Esophagus muscularis mucosa (tissue), 4 donors: ENCODE results near the gene BMP2. TPM values are rescaled to one million over a fixed set of nuclear protein-coding genes. Genes with fewer than 3 reads are reported as not detected.

Source experiments
- DNase-seq: peaks from one replicate; pipeline ENCODE4 v3.0.0-alpha.2; 2017; ENCODE audit errors: extremely low spot score
- H3K27ac ChIP-seq, 4 donors: fragments of 200-600 bp; sonication (generic); replicated peaks in 1 of 4; 1 replicate in 3 of 4; 2 replicates in 1 of 4; pipeline ENCODE4 v1.5.1; 2016 to 2019; ENCODE audit warnings: mild to moderate bottlenecking in 1 of 4
- H3K27me3 ChIP-seq, 4 donors: fragments of 200-600 bp; sonication (generic); one replicate each; pipeline versions ENCODE4 v1.5.1 to v1.6.0; 2016 to 2019
- H3K36me3 ChIP-seq, 4 donors: fragments of 200-600 bp; sonication (generic); one replicate each; pipeline ENCODE4 v1.5.1; 2016 to 2019
- H3K4me1 ChIP-seq, 4 donors: fragments of 200-600 bp; sonication (generic); one replicate each; pipeline ENCODE4 v1.5.1; 2016 to 2019
- H3K4me3 ChIP-seq, 4 donors: fragments of 200-600 bp; sonication (generic); 1 replicate in 2 of 4; 2 replicates in 2 of 4; pipeline ENCODE4 v1.5.1; 2016 to 2019; ENCODE audit warnings: mild to moderate bottlenecking in 4 of 4, moderate library complexity in 1 of 4
- H3K9me3 ChIP-seq, 4 donors: fragments of 200-600 bp; sonication (generic); 1 replicate in 3 of 4; 2 replicates in 1 of 4; pipeline ENCODE4 v1.5.1; 2016 to 2019
- CTCF ChIP-seq, 3 experiments: fragments of 200-600 bp in 2 of 3; fragments of 450-650 bp in 1 of 3; sonication (generic) in 2 of 3; IDR thresholded peaks; one replicate each; pipeline ENCODE4 v1.5.1; 2017 to 2019; ENCODE audit warnings: antibody characterized with exemption in 3 of 3, mild to moderate bottlenecking in 2 of 3, moderate library complexity in 1 of 3
- EP300 ChIP-seq: sonication (generic); formaldehyde crosslinking; IDR thresholded peaks from one replicate; pipeline ENCODE4 v1.6.1; 2017; ENCODE audit warnings: antibody characterized with exemption
- POLR2A ChIP-seq: fragments of 450-650 bp; IDR thresholded peaks from one replicate; pipeline ENCODE4 v1.6.1; 2017; ENCODE audit warnings: antibody characterized with exemption, moderate library complexity, mild to moderate bottlenecking, low read depth
- POLR2AphosphoS5 ChIP-seq, 2 donors: sonication (generic); formaldehyde crosslinking; IDR thresholded peaks; one replicate each; pipeline ENCODE4 v1.6.1; 2017; ENCODE audit warnings: antibody characterized with exemption in 2 of 2
- WGBS: methylation state at CpG from one replicate; pipeline ENCODE4 v1.1.5; 2018; 5-methylcytosine and 5-hydroxymethylcytosine counted together
- intact Hi-C: fragments of 100-400 bp; cut with DNase I; formaldehyde crosslinking; loops from one replicate; pipeline ENCODE4 v1.15.1; 2023
- total RNA-seq, 4 donors: library from RNA; depleted of rRNA; stranded (reverse); fragments of >200 nt; gene quantifications; one replicate each; pipeline versions ENCODE4 v1.1.0 to v1.2.1, GENCODE V29; 2016

The BMP2 gene
- total RNA-seq, 4 donors from 2014 or later = 5.8 to 8.6 (median 7.2) TPM

DNA sequence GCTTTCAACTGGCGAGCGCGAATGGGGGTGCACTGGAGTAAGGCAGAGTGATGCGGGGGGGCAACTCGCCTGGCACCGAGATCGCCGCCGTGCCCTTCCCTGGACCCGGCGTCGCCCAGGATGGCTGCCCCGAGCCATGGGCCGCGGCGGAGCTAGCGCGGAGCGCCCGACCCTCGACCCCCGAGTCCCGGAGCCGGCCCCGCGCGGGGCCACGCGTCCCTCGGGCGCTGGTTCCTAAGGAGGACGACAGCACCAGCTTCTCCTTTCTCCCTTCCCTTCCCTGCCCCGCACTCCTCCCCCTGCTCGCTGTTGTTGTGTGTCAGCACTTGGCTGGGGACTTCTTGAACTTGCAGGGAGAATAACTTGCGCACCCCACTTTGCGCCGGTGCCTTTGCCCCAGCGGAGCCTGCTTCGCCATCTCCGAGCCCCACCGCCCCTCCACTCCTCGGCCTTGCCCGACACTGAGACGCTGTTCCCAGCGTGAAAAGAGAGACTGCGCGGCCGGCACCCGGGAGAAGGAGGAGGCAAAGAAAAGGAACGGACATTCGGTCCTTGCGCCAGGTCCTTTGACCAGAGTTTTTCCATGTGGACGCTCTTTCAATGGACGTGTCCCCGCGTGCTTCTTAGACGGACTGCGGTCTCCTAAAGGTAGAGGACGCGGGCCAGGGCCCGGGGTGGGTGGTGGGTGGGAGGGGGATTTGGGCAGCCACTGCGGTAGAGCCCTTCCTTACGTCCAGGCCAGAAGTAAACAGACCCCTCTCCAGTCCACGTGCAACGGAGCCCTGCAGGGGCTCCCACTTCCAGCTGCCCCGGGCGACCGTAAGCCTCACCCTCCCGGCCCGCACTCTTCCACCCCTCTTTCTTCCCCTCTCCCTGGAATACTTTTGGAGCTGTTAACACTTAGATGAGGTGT is 998 bp downstream of the BMP2 start:
- H3K27ac ChIP-seq = peak overlapping the region; percentile 57 to 79 (median 70)
- peak overlapping the region; percentile 66 to 78 (median 76) for H3K4me3 ChIP-seq
- no peak for TF ChIP-seq CTCF (IDR thresholded peaks at IDR 0.05)
- no peak for TF ChIP-seq POLR2A
- TF ChIP-seq EP300 = no peak
- TF ChIP-seq POLR2AphosphoS5 (IDR thresholded peaks at IDR 0.05) = no peak
- peaks cover 0 to 11% (median 8%) of the 10 kb centered on the region in 4 donors for H3K27me3 ChIP-seq
- no peaks in the 10 kb centered on the region for H3K9me3 ChIP-seq
- H3K4me1 ChIP-seq = peaks cover 15 to 39% (median 31%) of the 10 kb centered on the region in 4 donors
- WGBS = 3% methylated on average over 43 of the region's 70 CpGs
- DNase-seq = no peak
- intact Hi-C loops = loop anchor here (5.0 kb wide), 1 partner anchor 1089 kb away; no protein-coding TSS in a partner anchor
- H3K36me3 ChIP-seq = no peaks in the 10 kb centered on the region

DNA sequence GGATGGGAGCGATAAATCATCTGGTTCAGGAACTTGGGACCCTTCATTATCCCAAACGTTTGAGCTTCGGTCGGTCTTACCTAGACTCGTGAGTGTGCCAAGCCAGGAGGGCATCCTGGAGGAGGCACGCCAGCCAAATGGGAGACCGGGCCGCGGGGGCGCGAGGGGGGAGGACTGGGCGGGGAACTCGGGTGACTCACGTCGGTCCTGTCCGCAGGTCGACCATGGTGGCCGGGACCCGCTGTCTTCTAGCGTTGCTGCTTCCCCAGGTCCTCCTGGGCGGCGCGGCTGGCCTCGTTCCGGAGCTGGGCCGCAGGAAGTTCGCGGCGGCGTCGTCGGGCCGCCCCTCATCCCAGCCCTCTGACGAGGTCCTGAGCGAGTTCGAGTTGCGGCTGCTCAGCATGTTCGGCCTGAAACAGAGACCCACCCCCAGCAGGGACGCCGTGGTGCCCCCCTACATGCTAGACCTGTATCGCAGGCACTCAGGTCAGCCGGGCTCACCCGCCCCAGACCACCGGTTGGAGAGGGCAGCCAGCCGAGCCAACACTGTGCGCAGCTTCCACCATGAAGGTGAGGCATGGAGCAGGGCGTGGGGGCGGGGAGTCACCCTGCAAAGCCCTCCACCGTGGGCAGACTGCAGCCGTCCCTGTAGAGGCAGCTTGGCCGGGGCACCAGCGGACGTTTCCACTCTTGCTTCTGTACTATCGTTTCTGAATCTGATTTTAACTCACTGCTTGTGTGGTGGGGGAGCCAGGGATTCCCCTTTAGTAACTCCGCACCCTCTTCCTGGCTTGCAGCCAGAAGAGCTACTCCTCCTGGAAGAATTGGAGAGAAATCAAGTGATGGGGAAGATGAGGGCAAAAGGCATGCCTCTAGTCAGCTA is 2.7 kb downstream of the BMP2 start:
- H3K4me1 ChIP-seq = peaks cover 15 to 39% (median 31%) of the 10 kb centered on the region in 4 donors
- no peaks in the 10 kb centered on the region for H3K36me3 ChIP-seq
- DNase-seq = no peak
- peak overlapping the region; percentile 66 to 78 (median 76) for H3K4me3 ChIP-seq
- WGBS = 20% methylated on average over 15 of the region's 55 CpGs
- H3K27ac ChIP-seq = no peak overlapping the region
- intact Hi-C loops = loop anchor here (5.0 kb wide), 1 partner anchor 1087 kb away; no protein-coding TSS in a partner anchor
- H3K27me3 ChIP-seq = peaks cover 0 to 11% (median 8%) of the 10 kb centered on the region in 4 donors
- H3K9me3 ChIP-seq = no peaks in the 10 kb centered on the region
- TF ChIP-seq POLR2AphosphoS5 (IDR thresholded peaks at IDR 0.05) (no peak), CTCF (IDR thresholded peaks at IDR 0.05) (no peak), POLR2A (no peak), EP300 (no peak)

DNA sequence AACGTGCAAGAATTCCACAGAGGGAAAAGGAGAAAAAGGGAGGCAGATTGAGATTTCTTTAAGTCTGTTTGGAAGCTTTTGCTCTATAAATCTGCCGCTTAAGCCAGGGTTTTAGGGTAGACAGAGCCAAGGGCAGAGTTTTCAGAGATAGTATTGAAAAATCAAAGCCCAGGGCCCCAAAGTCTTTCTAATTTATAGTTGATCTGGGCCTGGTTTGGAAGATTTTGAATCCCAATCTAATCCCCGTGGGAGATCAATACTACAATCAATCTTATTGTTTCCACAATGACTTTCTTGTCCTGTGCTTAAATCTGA is 3.3 kb downstream of the BMP2 start:
- no peaks in the 10 kb centered on the region for H3K36me3 ChIP-seq
- TF ChIP-seq POLR2AphosphoS5 (IDR thresholded peaks at IDR 0.05) (no peak), EP300 (no peak), CTCF (IDR thresholded peaks at IDR 0.05) (no peak), POLR2A (no peak)
- peaks cover 15 to 36% (median 31%) of the 10 kb centered on the region in 4 donors for H3K4me1 ChIP-seq
- peak overlapping the region; percentile 66 to 78 (median 76) for H3K4me3 ChIP-seq
- no peak overlapping the region for H3K27ac ChIP-seq
- no peak for DNase-seq
- intact Hi-C loops = no loop called here
- H3K27me3 ChIP-seq = peaks cover 0 to 11% (median 8%) of the 10 kb centered on the region in 4 donors
- whole genome bisulfite sequencing = 50% methylated on average over 3 of the region's 3 CpGs
- no peaks in the 10 kb centered on the region for H3K9me3 ChIP-seq

- H3K4me3 ChIP-seq = no peak overlapping the region
- no peak for DNase-seq
- intact Hi-C loops = no loop called here
- TF ChIP-seq POLR2A (no peak), CTCF (IDR thresholded peaks at IDR 0.05) (no peak), EP300 (no peak), POLR2AphosphoS5 (IDR thresholded peaks at IDR 0.05) (no peak)
- 65% methylated on average over 5 of the region's 5 CpGs for WGBS
- no peak overlapping the region for H3K27ac ChIP-seq
- H3K4me1 ChIP-seq = no peaks in the 10 kb centered on the region
- peaks cover 0 to 8% (median 4%) of the 10 kb centered on the region in 4 donors for H3K36me3 ChIP-seq
- H3K9me3 ChIP-seq = no peaks in the 10 kb centered on the region
- H3K27me3 ChIP-seq = no peaks in the 10 kb centered on the region
Observed at GRCh38 chr20:6780433-6781190, 13.1 kb downstream of the BMP2 start.
